Fibroblast of the aortic adventitia (primary cell): Measurements from ENCODE around the gene SWT1. TPM values are rescaled to one million over a fixed set of nuclear protein-coding genes. Genes with fewer than 3 reads are reported as not detected.

Source experiments
- DNase-seq: peaks from one replicate; pipeline ENCODE4 v3.0.0-alpha.2; 2010; ENCODE audit warnings: low read depth
- H3K4me3 ChIP-seq: 2 replicates; pipeline ENCODE4 v1.5.1; 2011; ENCODE audit warnings: low read depth, mild to moderate bottlenecking, control low read depth, low read length, moderate library complexity
- total RNA-seq: library from RNA; depleted of rRNA; stranded (reverse); fragments of >200 nt; gene quantifications from 2 replicates; pipeline ENCODE4 v1.2.3, GENCODE V29; 2012; ENCODE audit warnings: low replicate concordance
- TF ChIP-seq, protein P1 (sequence below): IDR thresholded peaks from 2 replicates; pipeline ENCODE4 v1.5.1; 2011; ENCODE audit warnings: mild to moderate bottlenecking, low read length, control low read depth, inconsistent platforms; ENCODE audit not compliant: insufficient read depth

The SWT1 gene
- total RNA-seq, 1 donor, result 8.1 TPM

DNA sequence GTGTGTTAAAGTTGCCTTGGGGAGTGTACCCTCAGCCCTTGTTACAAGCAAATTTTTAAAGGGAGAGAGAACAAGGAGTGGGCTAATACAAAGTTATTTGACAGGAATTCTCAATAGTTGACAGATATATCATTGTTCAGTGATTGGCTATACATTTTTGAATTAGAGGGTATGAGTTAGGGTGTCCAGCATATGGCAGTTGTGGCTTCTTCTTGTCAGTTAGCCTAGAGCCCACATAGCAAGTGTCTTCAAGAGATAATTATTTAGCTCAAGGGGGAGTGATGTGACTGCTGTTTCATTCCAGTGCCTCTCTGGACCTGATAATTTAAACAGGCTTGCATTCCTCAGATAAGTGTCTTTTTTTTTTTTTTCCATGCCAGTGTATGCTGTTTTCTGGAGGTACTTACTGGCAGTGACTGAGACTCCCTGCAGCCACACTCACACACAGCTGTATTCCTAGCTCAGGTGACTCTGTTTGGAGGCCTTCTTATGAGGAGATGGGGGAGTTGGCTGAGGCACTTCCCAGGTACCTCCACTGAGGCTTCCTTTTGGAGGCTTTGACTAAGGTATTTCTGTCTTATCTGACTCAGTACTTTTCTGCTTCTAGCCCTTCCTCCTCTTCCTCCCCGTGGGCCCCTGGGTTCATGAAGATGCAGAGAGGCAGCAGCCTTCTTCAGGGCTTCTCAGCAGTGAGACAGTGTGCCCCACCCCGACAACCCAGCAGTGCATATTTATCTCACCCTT lies 127.7 kb downstream of the SWT1 start:
- H3K4me3 ChIP-seq, result no peak overlapping the region
- TF ChIP-seq, protein P1, sequence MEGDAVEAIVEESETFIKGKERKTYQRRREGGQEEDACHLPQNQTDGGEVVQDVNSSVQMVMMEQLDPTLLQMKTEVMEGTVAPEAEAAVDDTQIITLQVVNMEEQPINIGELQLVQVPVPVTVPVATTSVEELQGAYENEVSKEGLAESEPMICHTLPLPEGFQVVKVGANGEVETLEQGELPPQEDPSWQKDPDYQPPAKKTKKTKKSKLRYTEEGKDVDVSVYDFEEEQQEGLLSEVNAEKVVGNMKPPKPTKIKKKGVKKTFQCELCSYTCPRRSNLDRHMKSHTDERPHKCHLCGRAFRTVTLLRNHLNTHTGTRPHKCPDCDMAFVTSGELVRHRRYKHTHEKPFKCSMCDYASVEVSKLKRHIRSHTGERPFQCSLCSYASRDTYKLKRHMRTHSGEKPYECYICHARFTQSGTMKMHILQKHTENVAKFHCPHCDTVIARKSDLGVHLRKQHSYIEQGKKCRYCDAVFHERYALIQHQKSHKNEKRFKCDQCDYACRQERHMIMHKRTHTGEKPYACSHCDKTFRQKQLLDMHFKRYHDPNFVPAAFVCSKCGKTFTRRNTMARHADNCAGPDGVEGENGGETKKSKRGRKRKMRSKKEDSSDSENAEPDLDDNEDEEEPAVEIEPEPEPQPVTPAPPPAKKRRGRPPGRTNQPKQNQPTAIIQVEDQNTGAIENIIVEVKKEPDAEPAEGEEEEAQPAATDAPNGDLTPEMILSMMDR, result no peak
- peak; percentile 38 for DNase-seq

DNA sequence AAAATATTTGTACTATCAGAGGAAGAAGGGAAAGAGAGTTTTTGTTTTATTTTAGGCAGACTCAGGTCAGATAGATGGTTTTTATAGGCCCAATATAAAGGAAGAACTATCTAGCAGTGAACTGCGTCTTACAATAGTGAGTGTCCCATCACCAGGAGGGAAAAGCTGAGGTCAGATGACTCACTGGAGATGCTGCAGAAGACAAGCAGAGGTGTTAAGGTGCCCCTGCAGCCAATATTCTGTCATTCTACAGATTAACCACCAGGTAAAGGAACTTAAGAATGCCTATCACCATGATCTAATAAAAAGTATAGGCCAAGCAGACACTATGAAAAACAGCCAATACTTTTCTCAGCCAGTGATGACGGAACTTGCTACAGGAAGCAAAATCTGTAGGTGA lies 130.5 kb downstream of the SWT1 start:
- no peak for DNase-seq
- TF ChIP-seq, protein P1, result no peak
- no peak overlapping the region for H3K4me3 ChIP-seq

DNA sequence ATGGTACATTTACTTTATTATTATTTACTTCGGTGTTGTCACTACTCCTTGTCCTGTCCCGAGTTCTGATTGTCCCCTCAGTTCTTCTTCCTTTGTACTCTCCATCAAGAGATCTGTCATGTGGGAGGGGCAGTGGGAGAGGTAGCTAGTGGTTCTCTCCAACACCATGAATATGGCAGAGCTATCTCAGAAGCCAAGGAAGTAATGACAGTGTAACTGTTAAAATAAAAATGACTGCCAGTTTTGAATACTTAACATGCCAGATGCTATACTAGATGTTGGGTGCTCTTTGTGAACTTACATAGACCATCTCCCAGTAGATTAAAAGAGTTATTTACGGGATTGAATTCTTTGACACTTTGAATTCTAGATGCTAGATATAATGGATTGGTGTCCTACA lies 131.5 kb downstream of the SWT1 start:
- DNase-seq, result no peak
- H3K4me3 ChIP-seq, result no peak overlapping the region
- TF ChIP-seq, protein P1, result no peak

DNA sequence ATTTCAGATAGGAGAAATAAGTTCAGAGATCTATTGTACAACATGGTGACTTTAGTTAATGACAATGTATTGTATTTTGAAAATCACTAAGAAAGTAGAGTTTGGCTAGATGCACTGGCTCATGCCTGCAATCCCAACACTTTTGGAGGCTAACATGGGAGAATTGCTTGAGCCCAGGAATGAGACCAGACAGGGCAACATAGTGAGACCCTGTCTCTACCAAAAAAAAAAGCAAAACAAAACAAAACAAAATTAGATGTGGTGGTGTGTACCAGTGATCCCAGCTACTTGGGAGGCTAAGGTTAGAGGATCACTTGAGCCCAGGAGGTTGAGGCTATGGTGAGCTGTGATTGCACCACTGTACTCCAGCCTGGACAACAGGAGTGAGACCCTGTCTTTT lies 132.9 kb downstream of the SWT1 start:
- DNase-seq, result no peak
- TF ChIP-seq, protein P1, result no peak

DNA sequence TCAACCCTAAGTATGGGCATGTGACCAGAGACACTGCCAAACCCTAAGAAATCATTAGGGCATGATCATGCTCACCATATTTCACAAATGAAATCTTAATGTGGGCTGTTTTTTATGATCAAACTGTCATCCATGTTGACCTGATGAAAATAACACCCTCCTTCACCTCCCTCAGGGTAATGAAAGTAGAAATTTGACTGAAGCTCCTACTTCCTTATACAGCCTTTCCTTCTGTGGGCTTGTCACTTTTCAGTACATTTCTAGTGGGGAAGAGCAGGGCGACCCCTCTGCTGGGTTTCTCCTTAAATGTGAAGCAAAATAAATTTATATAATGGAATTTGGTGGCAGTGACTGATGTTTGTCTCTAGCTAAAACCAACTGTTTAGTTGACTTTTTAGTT lies 134.2 kb downstream of the SWT1 start:
- H3K4me3 ChIP-seq, result no peak overlapping the region
- TF ChIP-seq, protein P1, result no peak
- DNase-seq, result no peak

More for the DNA sequence above, 132.9 kb downstream of the SWT1 start:
- H3K4me3 ChIP-seq, result no peak overlapping the region

DNA sequence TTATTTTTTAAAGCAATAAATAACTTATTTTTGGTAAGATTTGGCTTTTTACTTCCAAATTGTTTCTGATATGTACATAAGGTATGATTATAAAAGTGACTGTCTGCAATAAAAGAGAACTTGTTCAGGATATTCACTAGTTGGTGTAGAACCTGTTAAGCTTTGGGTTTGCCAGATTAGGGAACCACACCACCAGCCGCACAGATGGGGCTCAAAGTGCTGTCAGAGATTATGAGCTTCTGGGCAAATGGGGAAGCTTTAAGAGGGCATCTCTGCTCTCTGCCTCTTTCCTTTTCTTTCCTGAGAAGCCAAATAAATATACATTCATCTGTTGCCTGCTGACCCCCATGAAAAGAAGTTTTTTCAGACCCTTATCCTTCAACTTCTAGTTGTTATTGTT lies 134.7 kb downstream of the SWT1 start:
- DNase-seq, result no peak
- no peak overlapping the region for H3K4me3 ChIP-seq
- TF ChIP-seq, protein P1, result no peak

DNA sequence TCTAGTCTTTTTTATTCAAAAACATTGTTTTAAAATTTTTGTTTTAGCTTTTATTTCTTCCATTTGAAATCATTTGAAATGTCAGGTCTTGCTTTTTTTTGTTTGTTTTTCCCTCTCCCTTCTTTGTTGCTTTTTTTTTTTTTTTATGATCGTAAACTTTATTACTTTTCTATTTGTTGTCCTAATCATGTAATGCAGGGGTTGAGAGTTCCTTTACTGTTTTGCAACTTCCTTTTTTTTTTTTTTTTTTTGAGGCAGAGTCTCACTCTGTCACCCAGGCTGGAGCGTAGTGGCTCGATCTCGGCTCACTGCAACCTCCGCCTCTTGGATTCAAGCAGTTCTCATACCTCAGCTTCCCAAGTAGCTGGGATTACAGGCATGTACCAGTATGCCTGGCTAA lies 135.3 kb downstream of the SWT1 start:
- TF ChIP-seq, protein P1, result no peak
- no peak overlapping the region for H3K4me3 ChIP-seq
- no peak for DNase-seq
